SK-N-SH (cell line): ENCODE measurements around the gene CACNA2D4. TPM values are rescaled to one million over a fixed set of nuclear protein-coding genes. Genes with fewer than 3 reads are reported as not detected.

Source experiments
- CTCF ChIA-PET: fragments of 300-600, 350-600 bp; formaldehyde crosslinking; extraction: SDS; loops from one replicate; lab custom pipeline; 2021; lab: Yijun Ruan, JAX
- POLR2A ChIA-PET: fragments of 350-600 bp; sonication (Branson Sonifier 250); formaldehyde crosslinking; extraction: SDS; loops from one replicate; lab custom pipeline; 2020; ENCODE audit warnings: antibody characterized with exemption, inconsistent platforms; lab: Yijun Ruan, JAX
- DNase-seq: peaks from one replicate; pipeline ENCODE4 v3.0.0; 2012
- H2AFZ ChIP-seq: fragments of 200-600 bp; sonication (generic); 2 replicates; pipeline ENCODE4 v1.8.1; 2016; ENCODE audit warnings: antibody characterized with exemption, mild to moderate bottlenecking, low read depth
- H3F3A ChIP-seq: fragments of 200-600 bp; sonication (generic); replicated peaks from 2 replicates; pipeline ENCODE3; 2016; ENCODE audit warnings: antibody characterized with exemption, mild to moderate bottlenecking; ENCODE audit not compliant: insufficient read depth
- H3K27ac ChIP-seq, 2 experiments: fragments of 200-500 bp in 1 of 2; fragments of 200-600 bp in 1 of 2; sonication (Bioruptor generic) in 1 of 2; sonication (generic), shearing (Covaris generic) in 1 of 2; 2 replicates each; pipeline versions ENCODE4 v1.5.1 to v1.6.1; 2014 to 2016; ENCODE audit warnings: low read depth in 2 of 2, inconsistent platforms in 1 of 2, low read length in 1 of 2, mild to moderate bottlenecking in 1 of 2, mixed read lengths in 1 of 2
- H3K27me3 ChIP-seq: fragments of 200-600 bp; sonication (generic), shearing (Covaris generic); 2 replicates; pipeline ENCODE4 v1.6.1; 2016; ENCODE audit warnings: mixed run types; ENCODE audit not compliant: insufficient read depth
- H3K36me3 ChIP-seq, 2 experiments: fragments of 200-500 bp in 1 of 2; fragments of 200-600 bp in 1 of 2; sonication (Bioruptor generic) in 1 of 2; sonication (generic) in 1 of 2; replicated peaks in 1 of 2; 2 replicates each; pipeline versions ENCODE3 to v1.5.1; 2014 to 2016; ENCODE audit warnings: low read length in 1 of 2, mild to moderate bottlenecking in 1 of 2; ENCODE audit not compliant: insufficient read depth in 2 of 2, control insufficient read depth in 1 of 2
- H3K4me1 ChIP-seq, 2 experiments: fragments of 200-500 bp in 1 of 2; fragments of 200-600 bp in 1 of 2; sonication (Bioruptor generic) in 1 of 2; sonication (generic), shearing (Covaris generic) in 1 of 2; 2 replicates each; pipeline versions ENCODE4 v1.5.1 to v1.6.1; 2014 to 2016; ENCODE audit warnings: low read depth in 1 of 2, low read length in 1 of 2, mixed run types in 1 of 2; ENCODE audit not compliant: insufficient read depth in 2 of 2, control insufficient read depth in 1 of 2
- H3K4me2 ChIP-seq: fragments of 200-600 bp; sonication (generic), shearing (Covaris generic); 2 replicates; pipeline ENCODE4 v1.6.1; 2017; ENCODE audit warnings: mixed run types
- H3K4me3 ChIP-seq, 2 experiments: fragments of 200-500 bp in 1 of 2; fragments of 200-600 bp in 1 of 2; sonication (Bioruptor generic) in 1 of 2; sonication (generic), shearing (Covaris generic) in 1 of 2; 2 replicates each; pipeline versions ENCODE4 v1.5.1 to v1.8.1; 2014 to 2016; ENCODE audit warnings: low read depth in 2 of 2, inconsistent platforms in 1 of 2, low read length in 1 of 2, mild to moderate bottlenecking in 1 of 2, mixed read lengths in 1 of 2, moderate library complexity in 1 of 2
- H3K79me2 ChIP-seq: fragments of 200-600 bp; sonication (generic); 2 replicates; pipeline ENCODE4 v1.8.1; 2017; ENCODE audit warnings: mild to moderate bottlenecking; ENCODE audit not compliant: insufficient read depth
- H3K9ac ChIP-seq: fragments of 200-600 bp; sonication (generic); 2 replicates; pipeline ENCODE4 v1.6.1; 2017; ENCODE audit warnings: mixed run types
- H3K9me2 ChIP-seq: fragments of 200-600 bp; sonication (generic); 2 replicates; pipeline ENCODE4 v1.6.1; 2017; ENCODE audit warnings: mixed run types
- H3K9me3 ChIP-seq: fragments of 200-600 bp; sonication (generic); 2 replicates; pipeline ENCODE4 v1.6.1; 2017; ENCODE audit warnings: mixed run types, mild to moderate bottlenecking, moderate library complexity
- H4K20me1 ChIP-seq: fragments of 200-600 bp; sonication (generic); 2 replicates; pipeline ENCODE4 v1.6.1; 2017; ENCODE audit warnings: mild to moderate bottlenecking, mixed run types; ENCODE audit not compliant: insufficient read depth
- CTCF ChIP-seq: fragments of 200-600 bp; sonication (generic); IDR thresholded peaks from 2 replicates; pipeline ENCODE4 v1.6.1; 2017; ENCODE audit warnings: antibody characterized with exemption, mild to moderate bottlenecking, moderate library complexity
- FOXM1 ChIP-seq: IDR thresholded peaks from 2 replicates; pipeline ENCODE4 v1.4.0; 2012; ENCODE audit warnings: low read depth, mild to moderate bottlenecking
- GABPA ChIP-seq: IDR thresholded peaks from 2 replicates; pipeline ENCODE4 v1.4.0; 2012; ENCODE audit warnings: low read depth, mild to moderate bottlenecking
- IRF3 ChIP-seq: fragments of 150-350 bp; IDR thresholded peaks from 2 replicates; pipeline ENCODE4 v1.6.1; 2016; ENCODE audit warnings: mild to moderate bottlenecking, low read depth, low read length
- MAX ChIP-seq: IDR thresholded peaks from 2 replicates; pipeline ENCODE4 v1.4.0; 2012; ENCODE audit warnings: low read depth
- RCOR1 ChIP-seq: fragments of 150-350 bp; IDR thresholded peaks from 2 replicates; pipeline ENCODE4 v1.6.1; 2017; ENCODE audit warnings: antibody characterized with exemption, low read length
- SIN3A ChIP-seq: IDR thresholded peaks from 2 replicates; pipeline ENCODE4 v1.6.1; 2012; ENCODE audit warnings: low read depth, mild to moderate bottlenecking, low read length, moderate library complexity, borderline replicate concordance
- ZBTB33 ChIP-seq: IDR thresholded peaks from 2 replicates; pipeline ENCODE4 v1.4.0; 2012; ENCODE audit warnings: low read depth, borderline replicate concordance
- WGBS: methylation state at CpG from one replicate; pipeline ENCODE4 v1.1.6; 2017; ENCODE audit warnings: low lambda C conversion rate; 5-methylcytosine and 5-hydroxymethylcytosine counted together
- polyA plus RNA-seq, 3 experiments: library from polyadenylated mRNA; depleted of rRNA; stranded (reverse); fragments of >200 nt; gene quantifications; 2 replicates each; pipeline ENCODE4 v1.2.3, GENCODE V29; 2012

CACNA2D4 gene
- polyA plus RNA-seq, 1 of the 3 experiments (the other 2 are of a cell fraction), result 0.02 TPM

- TF ChIP-seq ZBTB33, result no peak
- TF ChIP-seq FOXM1, result no peak
- TF ChIP-seq RCOR1, result no peak
Measured at GRCh38 chr12:1808798-1809480, 109.5 kb downstream of the CACNA2D4 start (continued).

GRCh38 chr12:1808036-1808797, 110.2 kb downstream of the CACNA2D4 start:
- Histone ChIP-seq H3K9me3 (no peaks in the 10 kb centered on the region), H3K9ac (no peak overlapping the region)
- no peak for TF ChIP-seq GABPA
- no peak for TF ChIP-seq SIN3A
- TF ChIP-seq MAX, result no peak
- TF ChIP-seq, all 33 proteins: peak for 0
- H3K4me2 ChIP-seq, result no peak overlapping the region
- ChIA-PET POLR2A (no interaction called here), CTCF (interaction anchor here (0.6 to 17.5 kb wide), 3 partner anchors 18 to 176 kb away, joined by 3 to 349 read pairs (median 3); no protein-coding TSS in a partner anchor)
- H3K27ac ChIP-seq, result no peak overlapping the region
- no peaks in the 10 kb centered on the region for H3F3A ChIP-seq
- no peaks in the 10 kb centered on the region for H3K36me3 ChIP-seq
- DNase-seq, result no peak
- H2AFZ ChIP-seq, result no peak overlapping the region
- no peaks in the 10 kb centered on the region for H3K9me2 ChIP-seq
- no peaks in the 10 kb centered on the region for H4K20me1 ChIP-seq
- peaks cover 0 to 10% of the 10 kb centered on the region in 2 experiments; a peak in 1 of 4 replicates for H3K4me1 ChIP-seq
- no peak overlapping the region for H3K4me3 ChIP-seq
- 86% methylated on average over 16 of the region's 19 CpGs for WGBS
- no peaks in the 10 kb centered on the region for H3K79me2 ChIP-seq
- peaks cover under 1% of the 10 kb centered on the region; the same call in 1 of the 2 replicates for H3K27me3 ChIP-seq

GRCh38 chr12:1807087-1807860, 111.2 kb downstream of the CACNA2D4 start:
- no peak for TF ChIP-seq CTCF
- no peak for TF ChIP-seq IRF3
- H3K9me2 ChIP-seq, result no peaks in the 10 kb centered on the region
- H2AFZ ChIP-seq, result no peak overlapping the region
- no peaks in the 10 kb centered on the region for H3K36me3 ChIP-seq
- POLR2A ChIA-PET, result no interaction called here
- 82% methylated on average over 15 of the region's 15 CpGs for WGBS
- H3K4me3 ChIP-seq, result no peak overlapping the region
- no peaks in the 10 kb centered on the region for H3K9me3 ChIP-seq
- H3K9ac ChIP-seq, result no peak overlapping the region
- no peak overlapping the region for H3K27ac ChIP-seq
- H4K20me1 ChIP-seq, result no peaks in the 10 kb centered on the region
- DNase-seq, result no peak
- H3F3A ChIP-seq, result no peaks in the 10 kb centered on the region
- no peak overlapping the region for H3K4me2 ChIP-seq
- no peaks in the 10 kb centered on the region for H3K27me3 ChIP-seq
- H3K4me1 ChIP-seq, result peaks cover 0 to 10% of the 10 kb centered on the region in 2 experiments; a peak in 1 of 4 replicates
- no peaks in the 10 kb centered on the region for H3K79me2 ChIP-seq
- CTCF ChIA-PET, result interaction anchor here (0.6 to 17.5 kb wide), 3 partner anchors 9 to 177 kb away, joined by 3 to 349 read pairs (median 6); no protein-coding TSS in a partner anchor
